A204.1 (cell line): Measurements from ENCODE around the gene PEX11G.

Source experiments
- FAIRE-seq: peaks from 2 replicates; lab custom pipeline; 2012; peaks lifted over from hg19 to GRCh38; lab: Jason Lieb, UNC

PEX11G gene

GRCh38 chr19:7428651-7429113 is 60.2 kb downstream of the PEX11G start:
- FAIRE-seq, result no peak

DNA sequence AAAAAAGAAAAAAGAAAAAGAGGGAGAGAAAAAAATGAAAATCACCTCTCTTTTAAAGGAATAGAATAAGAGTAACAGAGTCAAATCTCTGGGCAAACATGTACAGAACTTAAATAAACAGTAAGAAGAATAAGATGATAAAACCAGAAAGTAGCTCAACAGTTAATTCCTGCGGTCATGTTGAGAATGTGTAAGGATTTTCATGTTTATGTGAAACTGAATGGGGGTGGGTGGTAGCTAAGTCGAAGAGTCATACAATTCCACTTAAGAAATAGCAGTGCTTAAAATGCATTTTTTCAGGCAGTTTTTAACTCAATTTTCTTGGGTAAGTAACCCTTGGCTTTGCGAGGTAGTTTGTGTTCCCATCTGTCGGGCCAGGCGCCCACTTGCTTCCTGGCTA is 60.9 kb downstream of the PEX11G start:
- FAIRE-seq, result no peak

- FAIRE-seq, result no peak
Measured at GRCh38 chr19:7426986-7427385, 61.8 kb downstream of the PEX11G start.
